ENCODE results near the gene SHC4.

Gene SHC4

DNA sequence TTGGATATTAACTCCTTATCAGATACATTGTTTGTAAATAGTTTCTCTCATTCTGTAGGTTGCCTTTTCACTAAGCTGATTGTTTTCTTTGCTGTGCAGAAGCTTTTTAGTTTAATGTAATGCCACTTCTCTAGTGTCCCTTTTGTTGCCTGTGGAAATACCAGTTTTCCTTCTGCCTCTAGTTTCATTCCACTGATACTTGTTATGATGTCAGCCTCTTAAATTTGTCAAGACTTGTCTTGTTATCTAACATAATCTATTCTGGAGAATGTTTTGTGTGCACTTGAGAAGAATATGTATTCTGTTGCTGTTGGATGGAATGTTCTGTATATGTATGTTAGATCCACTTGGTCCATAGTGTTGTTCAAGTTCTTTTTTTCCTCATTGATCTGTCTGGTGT, 134.8 kb downstream of the SHC4 start:
- Histone ChIP-seq H3K4me3 (no peak overlapping the region), H3K4me2 (no peak overlapping the region)
- no peak for TF ChIP-seq Cebpa-rat (IDR thresholded peaks at IDR 0.05)

DNA sequence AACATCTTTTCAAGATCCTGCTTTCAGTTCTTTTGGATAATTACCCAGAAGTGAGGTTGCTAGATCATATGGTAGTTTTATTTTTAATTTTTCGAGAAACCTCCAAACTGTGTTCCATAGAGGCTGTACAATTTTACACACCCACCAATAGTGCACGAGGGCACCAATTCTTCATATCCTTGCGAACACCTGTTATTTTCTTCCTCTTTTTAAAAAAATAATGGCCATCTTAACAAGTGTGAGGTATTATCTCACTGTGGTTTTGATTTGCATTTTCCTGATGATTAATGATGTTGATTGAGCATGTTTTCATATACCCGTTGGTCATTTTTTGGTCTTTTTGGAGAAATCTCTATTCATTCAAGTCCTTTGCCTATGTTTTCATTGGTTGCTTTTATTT, 135.2 kb downstream of the SHC4 start:
- Histone ChIP-seq H4K20me1 (no peaks in the 10 kb centered on the region), H3K36me3 (no peaks in the 10 kb centered on the region), H3K27ac (no peak overlapping the region), H3K4me2 (no peak overlapping the region), H3K9ac (no peak overlapping the region), H3K4me3 (no peak overlapping the region), H3K27me3 (no peaks in the 10 kb centered on the region), H3K4me1 (no peaks in the 10 kb centered on the region), H3K9me3 (peaks cover 16% of the 10 kb centered on the region)
- no peak for TF ChIP-seq Cebpa-rat (IDR thresholded peaks at IDR 0.05)

More for the DNA sequence above, 134.8 kb downstream of the SHC4 start:
- no peaks in the 10 kb centered on the region for H3K36me3 ChIP-seq
- no peaks in the 10 kb centered on the region for H3K27me3 ChIP-seq
- H3K9me3 ChIP-seq, result peaks cover 20% of the 10 kb centered on the region
- H3K27ac ChIP-seq, result no peak overlapping the region
- no peaks in the 10 kb centered on the region for H3K4me1 ChIP-seq
- no peak overlapping the region for H3K9ac ChIP-seq
- no peaks in the 10 kb centered on the region for H4K20me1 ChIP-seq

DNA sequence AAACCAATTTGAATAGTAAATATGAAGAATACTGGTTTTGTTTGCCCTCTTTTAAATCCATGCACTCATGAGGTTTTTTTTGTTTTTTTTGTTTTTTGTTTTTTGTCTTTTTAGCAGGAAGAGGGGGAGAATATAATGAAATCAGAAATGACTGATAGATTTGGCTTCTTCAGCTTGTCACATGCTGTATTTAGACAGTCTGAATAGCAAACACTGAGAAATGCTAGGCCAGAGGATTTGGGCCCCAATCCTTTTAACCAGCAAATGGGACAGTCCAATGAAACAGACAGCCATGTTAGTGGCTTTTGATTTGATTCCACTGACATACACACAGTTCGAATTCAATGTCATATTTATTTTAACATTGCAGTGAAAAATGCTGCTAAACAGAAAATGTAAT, 138.6 kb downstream of the SHC4 start:
- H3K4me2 ChIP-seq, result no peak overlapping the region
- H3K36me3 ChIP-seq, result no peaks in the 10 kb centered on the region
- TF ChIP-seq Cebpa-rat (IDR thresholded peaks at IDR 0.05), result no peak
- no peak overlapping the region for H3K4me3 ChIP-seq
- H3K27ac ChIP-seq, result no peak overlapping the region
- no peak overlapping the region for H3K9ac ChIP-seq
- no peaks in the 10 kb centered on the region for H3K4me1 ChIP-seq
- H4K20me1 ChIP-seq, result no peaks in the 10 kb centered on the region
- no peaks in the 10 kb centered on the region for H3K9me3 ChIP-seq
- H3K27me3 ChIP-seq, result no peaks in the 10 kb centered on the region

- H3K36me3 ChIP-seq, result no peaks in the 10 kb centered on the region
- no peak overlapping the region for H3K4me3 ChIP-seq
- no peak for TF ChIP-seq Cebpa-rat (IDR thresholded peaks at IDR 0.05)
- H3K4me2 ChIP-seq, result no peak overlapping the region
- H3K9ac ChIP-seq, result no peak overlapping the region
- no peaks in the 10 kb centered on the region for H3K27me3 ChIP-seq
- no peaks in the 10 kb centered on the region for H3K9me3 ChIP-seq
- no peaks in the 10 kb centered on the region for H3K4me1 ChIP-seq
- no peak overlapping the region for H3K27ac ChIP-seq
- H4K20me1 ChIP-seq, result no peaks in the 10 kb centered on the region
These were observed 140.0 kb downstream of the SHC4 start for GRCh38 chr15:48823706-48824105.

DNA sequence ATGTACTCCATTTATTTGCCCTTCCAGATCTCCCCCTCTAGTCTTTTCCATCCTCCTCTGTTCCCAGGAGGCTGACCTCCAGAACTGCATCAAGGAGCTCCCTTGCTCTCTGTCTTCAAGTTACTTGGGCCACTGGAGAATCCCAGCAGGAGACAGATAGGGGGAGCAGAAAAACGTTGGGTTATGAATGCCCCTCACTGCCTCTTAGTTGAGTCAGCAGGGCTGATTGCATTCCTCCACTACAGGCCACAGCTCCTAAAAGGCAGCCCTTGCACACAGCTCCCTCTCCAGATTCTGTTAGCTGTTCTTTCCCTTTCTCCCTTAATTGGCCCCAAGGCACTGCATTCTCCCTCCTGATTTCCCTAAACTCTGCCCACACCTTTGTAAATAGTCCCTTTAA, 140.5 kb downstream of the SHC4 start:
- Histone ChIP-seq H4K20me1 (no peaks in the 10 kb centered on the region), H3K4me2 (no peak overlapping the region)
- no peak for TF ChIP-seq Cebpa-rat (IDR thresholded peaks at IDR 0.05)

GRCh38 chr15:48814286-48814685, 149.4 kb downstream of the SHC4 start:
- no peaks in the 10 kb centered on the region for H3K36me3 ChIP-seq
- H4K20me1 ChIP-seq, result no peaks in the 10 kb centered on the region
- H3K27ac ChIP-seq, result no peak overlapping the region
- TF ChIP-seq Cebpa-rat (IDR thresholded peaks at IDR 0.05), result no peak
- H3K9ac ChIP-seq, result no peak overlapping the region
- peaks cover 15% of the 10 kb centered on the region for H3K4me1 ChIP-seq
- H3K4me3 ChIP-seq, result no peak overlapping the region
- no peak overlapping the region for H3K4me2 ChIP-seq
- no peaks in the 10 kb centered on the region for H3K9me3 ChIP-seq
- H3K27me3 ChIP-seq, result no peaks in the 10 kb centered on the region

More for the DNA sequence above, 140.5 kb downstream of the SHC4 start:
- Histone ChIP-seq H3K27me3 (no peaks in the 10 kb centered on the region), H3K36me3 (no peaks in the 10 kb centered on the region), H3K4me3 (no peak overlapping the region), H3K9ac (no peak overlapping the region), H3K9me3 (no peaks in the 10 kb centered on the region), H3K27ac (no peak overlapping the region), H3K4me1 (no peaks in the 10 kb centered on the region)

- Histone ChIP-seq H3K27me3 (no peaks in the 10 kb centered on the region), H4K20me1 (peaks cover 1% of the 10 kb centered on the region; the same call in 1 of the 2 replicates), H3K4me3 (peak overlapping the region; percentile 93), H3K4me1 (peaks cover 34% of the 10 kb centered on the region), H3K27ac (no peak overlapping the region), H3K9ac (peak overlapping the region; percentile 73), H3K36me3 (no peaks in the 10 kb centered on the region), H3K9me3 (no peaks in the 10 kb centered on the region), H3K4me2 (peak overlapping the region; percentile 90)
- no peak for TF ChIP-seq Cebpa-rat (IDR thresholded peaks at IDR 0.05)
These were observed 152.3 kb downstream of the SHC4 start for GRCh38 chr15:48811325-48811958.

DNA sequence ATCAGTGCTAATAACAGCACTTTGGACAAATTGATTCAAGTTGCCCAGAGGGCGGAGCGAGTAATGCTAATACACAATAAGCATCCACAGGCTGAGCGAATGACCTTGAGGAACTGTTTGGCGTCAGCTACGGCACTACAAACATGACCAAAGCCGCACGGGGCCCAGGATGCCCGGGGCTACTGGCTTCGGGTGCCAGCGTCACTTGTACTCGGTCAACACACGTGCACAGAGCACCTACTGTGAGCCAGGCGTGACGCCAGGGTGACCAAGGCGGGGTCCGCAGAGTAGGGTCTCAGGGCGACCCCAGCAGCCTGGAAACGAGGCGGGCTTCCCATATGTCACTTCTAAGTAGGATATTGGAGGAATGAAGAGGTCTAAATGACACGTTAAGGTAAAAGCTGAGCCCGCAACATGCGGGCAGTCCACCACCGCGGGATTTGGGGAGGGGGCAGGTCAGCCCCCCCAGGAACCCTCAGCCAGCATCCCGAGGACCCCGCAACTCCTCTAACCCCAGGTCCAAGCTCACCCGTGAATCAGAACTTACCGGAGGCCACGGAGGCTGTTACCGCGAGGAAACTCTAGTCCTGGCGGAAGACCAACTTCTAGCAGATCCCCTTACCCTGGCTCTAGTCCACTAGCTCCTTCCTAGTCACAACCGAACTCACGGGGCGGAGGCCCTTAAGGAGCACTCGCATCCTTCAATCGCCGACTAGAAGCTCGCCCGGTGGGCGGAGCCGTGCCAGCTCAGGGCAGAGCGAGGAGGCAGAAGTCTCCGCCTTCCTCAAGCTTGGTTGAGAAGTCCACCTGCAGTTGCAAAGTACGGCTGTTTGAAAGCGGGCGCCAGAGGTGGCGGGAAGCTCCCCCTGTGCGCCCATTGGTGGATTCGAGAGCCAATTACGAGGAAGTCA, 153.1 kb downstream of the SHC4 start, which contains the start of gene CEP152:
Gene CEP152, minus strand, starts transcription at position 656 of the 911 bp plus-strand sequence. CDS start 5,420 bp downstream, outside the sequence.
- peak within 1 kb of the TSS; percentile 89 for H3K27ac ChIP-seq
- peaks cover 9% of the 10 kb centered on the region; the same call in 1 of the 2 replicates for H4K20me1 ChIP-seq
- H3K36me3 ChIP-seq, result no peaks in the 10 kb centered on the region
- H3K4me2 ChIP-seq, result peak within 1 kb of the TSS; percentile 90
- no peak for TF ChIP-seq Cebpa-rat (IDR thresholded peaks at IDR 0.05)
- H3K9ac ChIP-seq, result peak within 1 kb of the TSS; percentile 89
- H3K4me1 ChIP-seq, result peaks cover 41% of the 10 kb centered on the region
- H3K9me3 ChIP-seq, result no peaks in the 10 kb centered on the region
- peak within 1 kb of the TSS; percentile 93 for H3K4me3 ChIP-seq
- no peaks in the 10 kb centered on the region for H3K27me3 ChIP-seq

DNA sequence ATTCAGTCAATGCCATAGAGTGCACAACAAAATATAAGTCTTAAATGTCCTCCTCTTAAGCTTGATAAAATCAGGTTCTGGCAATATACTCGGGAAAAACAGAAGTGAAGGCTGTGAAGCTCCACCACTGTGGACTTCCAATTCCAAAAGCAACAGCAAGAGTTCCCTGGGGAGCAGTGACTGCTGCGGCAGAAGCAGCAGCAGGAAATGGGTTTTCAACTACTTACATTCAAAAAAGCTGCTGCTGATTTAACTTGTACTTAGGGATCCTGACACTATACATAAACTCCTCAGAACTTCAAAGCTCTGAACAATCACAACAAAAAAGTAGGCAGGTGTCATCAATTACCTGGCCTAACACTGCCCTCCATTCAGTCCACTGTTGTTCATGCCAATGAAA, 157.6 kb downstream of the SHC4 start:
- Histone ChIP-seq H3K36me3 (peaks cover 27% of the 10 kb centered on the region), H3K4me3 (0 out of 2 replicates have a peak overlapping the region, but pooled peaks have one; percentile 13), H4K20me1 (peaks cover 12% of the 10 kb centered on the region; the same call in 1 of the 2 replicates), H3K9ac (peak overlapping the region; percentile 51; the same call in 1 of the 2 replicates), H3K9me3 (no peaks in the 10 kb centered on the region), H3K4me2 (peak overlapping the region; percentile 80), H3K4me1 (peaks cover 41% of the 10 kb centered on the region), H3K27me3 (no peaks in the 10 kb centered on the region), H3K27ac (0 out of 2 replicates have a peak overlapping the region, but pooled peaks have one; percentile 28)
- TF ChIP-seq Cebpa-rat (IDR thresholded peaks at IDR 0.05), result no peak

DNA sequence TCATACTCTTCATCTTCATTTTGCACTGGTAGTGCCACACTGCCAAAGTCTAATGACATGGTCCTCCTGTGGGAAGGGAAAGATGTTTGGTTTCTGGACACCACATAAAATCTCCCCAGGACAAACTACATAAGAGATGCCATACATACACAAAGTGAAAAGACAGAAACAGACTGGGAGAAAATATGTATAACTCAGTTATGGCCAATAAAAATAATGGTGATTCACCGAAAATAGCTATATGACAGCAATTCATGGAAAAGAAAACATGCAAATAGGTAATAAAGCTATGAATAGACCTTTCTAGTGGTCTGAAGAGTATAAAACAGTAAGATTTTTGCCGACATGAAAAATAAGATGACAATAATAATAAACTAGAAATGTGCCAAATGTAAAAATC, 158.1 kb downstream of the SHC4 start:
- Histone ChIP-seq H3K4me1 (peaks cover 41% of the 10 kb centered on the region), H4K20me1 (peaks cover 16% of the 10 kb centered on the region), H3K27ac (no peak overlapping the region), H3K4me3 (no peak overlapping the region), H3K4me2 (peak overlapping the region; percentile 80), H3K9me3 (no peaks in the 10 kb centered on the region), H3K27me3 (no peaks in the 10 kb centered on the region), H3K9ac (no peak overlapping the region), H3K36me3 (peaks cover 27% of the 10 kb centered on the region)
- TF ChIP-seq Cebpa-rat (IDR thresholded peaks at IDR 0.05), result no peak
